ENCODE data around the gene GULP1. TPM values are rescaled to one million over a fixed set of nuclear protein-coding genes. Genes with fewer than 3 reads are reported as not detected.

GULP1 gene
- total and polyA plus RNA-seq, 12 donors, result 5.8 to 122 (median 51.5) TPM

GRCh38 chr2:188435115-188435514 is 143.4 kb downstream of the GULP1 start:
- WGBS, 4 donors, result 50 to 72% (median 68%) methylated on average over 2 of the region's 2 CpGs
- Histone ChIP-seq H3K9me3 (replicated peaks in 1 of 3) (no peaks in the 10 kb centered on the region), H3K36me3 (replicated peaks in 1 of 2) (no peaks in the 10 kb centered on the region), H3K27ac (no peak overlapping the region), H3K27me3 (no peaks in the 10 kb centered on the region), H3K4me3 (no peak overlapping the region), H3K4me1 (replicated peaks in 1 of 2) (peaks cover 0 to under 1% of the 10 kb centered on the region in 2 donors)
- intact Hi-C loops (cut with DNase I), result no loop called here
- no peak for DNase-seq
- TF ChIP-seq CTCF (IDR thresholded peaks at IDR 0.05), result no peak
- TF ChIP-seq POLR2A (IDR thresholded peaks at IDR 0.05), result no peak

- TF ChIP-seq POLR2A (IDR thresholded peaks at IDR 0.05) (no peak), CTCF (IDR thresholded peaks at IDR 0.05) (no peak)
- Histone ChIP-seq H3K27me3 (no peaks in the 10 kb centered on the region), H3K4me1 (replicated peaks in 1 of 2) (peaks cover 0 to 8% of the 10 kb centered on the region in 2 donors), H3K9me3 (replicated peaks in 1 of 3) (no peaks in the 10 kb centered on the region), H3K36me3 (replicated peaks in 1 of 2) (no peaks in the 10 kb centered on the region), H3K4me3 (no peak overlapping the region), H3K27ac (no peak overlapping the region)
- intact Hi-C loops (cut with DNase I), result no loop called here
- WGBS, 4 donors, result 94 to 99% (median 95%) methylated on average over 3 of the region's 3 CpGs
- DNase-seq, result no peak
Observed at GRCh38 chr2:188437537-188437936, 145.9 kb downstream of the GULP1 start.

GRCh38 chr2:188439986-188440385 is 148.3 kb downstream of the GULP1 start:
- TF ChIP-seq CTCF (IDR thresholded peaks at IDR 0.05) (no peak), POLR2A (IDR thresholded peaks at IDR 0.05) (no peak)
- Histone ChIP-seq H3K27ac (no peak overlapping the region), H3K9me3 (replicated peaks in 1 of 3) (no peaks in the 10 kb centered on the region), H3K4me1 (replicated peaks in 1 of 2) (peaks cover 0 to 8% of the 10 kb centered on the region in 2 donors), H3K27me3 (no peaks in the 10 kb centered on the region), H3K36me3 (replicated peaks in 1 of 2) (no peaks in the 10 kb centered on the region), H3K4me3 (no peak overlapping the region)
- intact Hi-C loops (cut with DNase I), result no loop called here
- no peak for DNase-seq

- no peak for TF ChIP-seq CTCF (IDR thresholded peaks at IDR 0.05)
- TF ChIP-seq POLR2A (IDR thresholded peaks at IDR 0.05), result no peak
- no peaks in the 10 kb centered on the region for H3K36me3 ChIP-seq (replicated peaks in 1 of 2)
- H3K27ac ChIP-seq, result no peak overlapping the region
- peaks cover 0 to 8% of the 10 kb centered on the region in 2 donors for H3K4me1 ChIP-seq (replicated peaks in 1 of 2)
- no peaks in the 10 kb centered on the region for H3K9me3 ChIP-seq (replicated peaks in 1 of 3)
- WGBS, 4 donors, result 81 to 88% (median 84%) methylated on average over 3 of the region's 3 CpGs
- H3K27me3 ChIP-seq, result no peaks in the 10 kb centered on the region
- DNase-seq, result no peak
- intact Hi-C loops (cut with DNase I), result no loop called here
- no peak overlapping the region for H3K4me3 ChIP-seq
Observed at GRCh38 chr2:188440849-188441248, 149.2 kb downstream of the GULP1 start.

All from adrenal gland (tissue), 12 donors.